VCaP (cell line): Measurements from ENCODE around the gene KYAT1.
A peak's percentile ranks its signal among the peaks of the same experiment; 100 is the strongest.

ENCODE experiments used
- H3K27ac ChIP-seq: fragments of 450-650 bp; 2 replicates; pipeline ENCODE4 v1.5.1; 2017
- TF ChIP-seq, protein P1 (sequence below): fragments of 450-650 bp; conservative IDR thresholded peaks from 2 replicates; pipeline ENCODE4 v1.5.1; 2017; ENCODE audit warnings: mild to moderate bottlenecking, moderate library complexity

The KYAT1 gene

DNA sequence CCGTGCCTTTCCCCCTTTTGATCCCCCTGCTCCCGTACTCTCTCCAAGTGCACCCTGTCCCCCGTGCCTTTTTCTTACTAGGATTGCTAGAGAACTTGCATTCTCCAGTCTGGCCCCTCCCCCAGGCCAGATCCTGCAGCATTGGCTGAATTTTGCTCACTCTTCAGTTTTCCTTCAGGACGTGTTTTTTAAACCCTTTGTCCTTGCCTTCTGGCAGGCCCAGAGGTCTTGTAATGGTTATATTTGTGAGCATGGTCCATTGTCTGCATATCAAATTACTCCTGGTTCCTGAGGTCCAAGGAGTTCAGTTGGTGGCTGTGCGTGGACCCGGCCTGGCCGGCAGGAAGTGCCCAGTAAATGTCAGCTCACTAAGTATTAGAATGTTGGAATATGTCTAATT is 94.1 kb downstream of the KYAT1 start:
- TF ChIP-seq, protein P1, sequence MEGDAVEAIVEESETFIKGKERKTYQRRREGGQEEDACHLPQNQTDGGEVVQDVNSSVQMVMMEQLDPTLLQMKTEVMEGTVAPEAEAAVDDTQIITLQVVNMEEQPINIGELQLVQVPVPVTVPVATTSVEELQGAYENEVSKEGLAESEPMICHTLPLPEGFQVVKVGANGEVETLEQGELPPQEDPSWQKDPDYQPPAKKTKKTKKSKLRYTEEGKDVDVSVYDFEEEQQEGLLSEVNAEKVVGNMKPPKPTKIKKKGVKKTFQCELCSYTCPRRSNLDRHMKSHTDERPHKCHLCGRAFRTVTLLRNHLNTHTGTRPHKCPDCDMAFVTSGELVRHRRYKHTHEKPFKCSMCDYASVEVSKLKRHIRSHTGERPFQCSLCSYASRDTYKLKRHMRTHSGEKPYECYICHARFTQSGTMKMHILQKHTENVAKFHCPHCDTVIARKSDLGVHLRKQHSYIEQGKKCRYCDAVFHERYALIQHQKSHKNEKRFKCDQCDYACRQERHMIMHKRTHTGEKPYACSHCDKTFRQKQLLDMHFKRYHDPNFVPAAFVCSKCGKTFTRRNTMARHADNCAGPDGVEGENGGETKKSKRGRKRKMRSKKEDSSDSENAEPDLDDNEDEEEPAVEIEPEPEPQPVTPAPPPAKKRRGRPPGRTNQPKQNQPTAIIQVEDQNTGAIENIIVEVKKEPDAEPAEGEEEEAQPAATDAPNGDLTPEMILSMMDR = no peak
- H3K27ac ChIP-seq = peak overlapping the region; percentile 83

DNA sequence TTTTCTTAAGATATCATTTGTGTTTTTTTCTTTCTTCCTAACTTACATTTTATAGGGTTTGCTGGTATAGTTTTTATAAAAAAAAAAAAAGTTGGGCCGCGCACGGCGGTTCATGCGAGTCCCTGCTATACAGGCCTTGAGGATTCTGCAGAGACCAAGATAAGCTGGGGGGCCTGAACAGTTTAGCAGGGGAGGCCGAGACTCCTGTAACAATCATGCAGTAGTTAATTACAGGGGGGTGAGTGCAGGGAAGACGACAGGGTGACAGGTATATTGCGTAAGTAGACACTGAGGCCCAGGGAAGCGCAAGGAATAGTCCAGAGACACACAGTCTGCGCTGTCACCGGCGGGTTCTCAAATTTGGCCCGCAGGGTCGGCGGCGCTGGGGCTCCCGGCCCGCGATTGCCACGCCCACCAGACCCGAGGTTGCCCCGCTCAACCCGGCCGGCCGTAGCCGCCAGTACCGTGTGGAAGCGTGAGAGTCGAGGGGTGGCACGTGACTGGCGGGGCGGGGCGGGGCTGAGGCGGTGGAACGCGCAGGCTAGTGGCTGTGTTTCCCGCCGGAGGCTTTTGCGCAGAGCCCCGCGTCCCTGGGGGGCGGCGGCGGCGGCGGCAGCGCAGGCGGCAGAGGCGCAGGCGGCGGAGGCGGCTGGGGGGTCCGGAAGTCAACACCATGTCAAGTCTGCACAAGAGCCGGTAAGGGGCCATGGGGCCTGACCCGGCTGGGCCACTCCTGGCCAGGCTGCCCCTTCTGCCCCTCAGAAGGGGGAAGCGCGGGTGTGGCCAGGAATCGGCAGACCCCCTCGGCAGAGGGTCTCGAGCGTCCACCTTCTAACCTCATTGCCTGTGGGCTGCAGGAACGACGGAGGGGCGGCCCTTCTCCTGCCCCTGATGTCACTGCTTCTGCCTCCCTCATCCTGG is 94.8 kb downstream of the KYAT1 start, which contains the start of gene TBC1D13:
Gene TBC1D13, plus strand, starts transcription at position 573 of the 921 bp plus-strand sequence. Its CDS starts 101 bp downstream, at position 674.
- TF ChIP-seq, protein P1 = no peak
- H3K27ac ChIP-seq = peak within 1 kb of the TSS; percentile 83

DNA sequence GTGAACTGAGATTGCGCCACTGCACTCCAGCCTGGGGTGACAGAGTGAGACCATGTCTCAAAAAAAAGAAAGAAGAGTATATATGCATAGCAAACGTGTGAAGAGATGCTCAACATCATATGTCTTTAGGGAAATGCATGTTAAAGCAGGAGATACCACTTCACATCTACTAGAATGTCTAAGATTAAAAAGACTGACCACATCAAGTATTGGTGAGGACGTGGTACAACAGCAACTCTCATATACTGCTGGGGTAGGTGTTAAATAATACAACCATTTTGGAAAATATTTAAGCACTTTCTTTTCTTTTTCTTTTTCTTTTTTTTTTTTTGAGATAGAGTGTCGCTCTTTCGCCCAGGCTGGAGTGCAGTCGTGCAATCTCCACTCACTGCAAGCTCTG is 96.3 kb downstream of the KYAT1 start:
- TF ChIP-seq, protein P1 = no peak
- H3K27ac ChIP-seq = no peak overlapping the region
